Muscle of back (tissue), 11 donors: ENCODE data around the gene RMND5B. TPM values are rescaled to one million over a fixed set of nuclear protein-coding genes. Genes with fewer than 3 reads are reported as not detected.
A peak's percentile ranks its signal among the peaks of the same experiment; 100 is the strongest.
"Not testable (repeated sequence)": the region's sequence is repeated elsewhere in the genome, so short reads cannot be mapped to it uniquely, and the experiment has no call there.

Source experiments
- DNase-seq, 3 donors: peaks; one replicate each; pipeline versions ENCODE4 v3.0.0 to v3.0.0-alpha.2; 2013
- polyA plus RNA-seq, 10 donors: library from polyadenylated mRNA; unstranded; fragments of 120-200 nt; gene quantifications; one replicate each; pipeline ENCODE4 v1.2.1, GENCODE V29; 2013; ENCODE audit not compliant: insufficient read length in 10 of 10

The RMND5B gene
- polyA plus RNA-seq, 10 donors, result 27.2 to 32.0 (median 29.8) TPM

GRCh38 chr5:178163772-178164735 is 33.2 kb downstream of the RMND5B start:
- DNase-seq, result peak; percentile 63 to 88 (median 78)

DNA sequence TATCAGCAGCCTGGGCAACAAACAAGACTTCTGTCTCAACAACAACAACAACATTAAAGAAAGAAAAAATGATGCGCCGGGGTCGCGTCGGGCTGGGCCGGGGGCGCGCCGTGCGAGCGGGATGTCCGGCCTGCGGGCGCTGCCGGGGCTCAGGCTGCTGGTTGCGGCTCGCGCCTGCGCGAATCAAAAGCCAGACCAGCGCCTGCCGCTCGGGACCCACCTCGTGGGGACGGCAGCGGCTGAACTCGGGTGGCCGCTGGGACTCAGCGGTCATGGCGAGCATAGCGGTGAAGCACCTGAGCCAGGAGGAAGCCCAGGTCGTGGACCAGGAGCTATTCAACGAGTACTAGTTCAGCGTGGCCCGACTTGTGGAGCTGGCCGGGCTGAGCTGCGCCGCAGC is 34.8 kb downstream of the RMND5B start:
- no peak for DNase-seq

GRCh38 chr5:178170455-178170854 is 39.6 kb downstream of the RMND5B start:
- no peak for DNase-seq

- no peak for DNase-seq
Observed at GRCh38 chr5:178174456-178174855, 43.6 kb downstream of the RMND5B start.

GRCh38 chr5:178176791-178177190 is 46.0 kb downstream of the RMND5B start:
- no peak for DNase-seq

DNA sequence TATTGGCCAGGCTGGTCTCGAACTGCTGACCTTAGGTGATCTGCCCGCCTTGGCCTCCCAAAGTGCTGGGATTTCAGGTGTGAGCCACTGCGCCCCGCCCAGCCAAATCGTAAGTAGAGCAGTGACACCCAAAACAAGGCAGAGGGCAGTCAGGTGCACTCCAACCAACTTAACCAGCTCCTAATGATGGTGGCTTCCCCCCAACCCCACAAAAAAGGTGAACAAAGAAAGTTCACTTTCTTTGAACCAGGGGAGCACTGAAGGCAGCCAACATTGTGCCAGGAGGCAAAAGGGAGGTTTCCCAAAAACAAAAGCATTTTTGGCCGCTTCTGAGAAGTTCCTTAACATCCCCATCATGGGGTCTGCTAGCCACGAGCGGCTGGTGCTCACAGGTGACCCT is 46.8 kb downstream of the RMND5B start:
- no peak for DNase-seq

GRCh38 chr5:178180141-178180863 is 49.5 kb downstream of the RMND5B start:
- DNase-seq, result no peak

GRCh38 chr5:178182158-178182876 is 51.5 kb downstream of the RMND5B start:
- no peak for DNase-seq

DNA sequence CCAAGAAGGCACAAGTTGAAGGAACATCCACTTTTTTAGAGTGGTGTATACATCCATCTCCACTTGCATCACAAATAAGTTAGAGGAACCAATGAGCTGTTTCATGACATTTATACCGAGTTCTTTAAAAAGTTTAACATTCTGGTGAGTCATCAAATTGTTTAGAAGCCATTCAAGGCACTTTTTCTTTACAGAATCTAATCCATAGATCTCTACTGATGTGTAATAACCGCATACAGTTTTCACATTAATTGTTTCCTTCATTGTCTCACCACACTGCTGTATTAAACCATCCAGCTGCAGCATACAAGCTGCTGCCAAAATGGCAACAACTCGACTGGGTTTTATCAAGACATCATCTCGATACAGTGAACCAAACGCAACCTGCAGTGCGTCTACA is 55.6 kb downstream of the RMND5B start:
- DNase-seq, result no peak

DNA sequence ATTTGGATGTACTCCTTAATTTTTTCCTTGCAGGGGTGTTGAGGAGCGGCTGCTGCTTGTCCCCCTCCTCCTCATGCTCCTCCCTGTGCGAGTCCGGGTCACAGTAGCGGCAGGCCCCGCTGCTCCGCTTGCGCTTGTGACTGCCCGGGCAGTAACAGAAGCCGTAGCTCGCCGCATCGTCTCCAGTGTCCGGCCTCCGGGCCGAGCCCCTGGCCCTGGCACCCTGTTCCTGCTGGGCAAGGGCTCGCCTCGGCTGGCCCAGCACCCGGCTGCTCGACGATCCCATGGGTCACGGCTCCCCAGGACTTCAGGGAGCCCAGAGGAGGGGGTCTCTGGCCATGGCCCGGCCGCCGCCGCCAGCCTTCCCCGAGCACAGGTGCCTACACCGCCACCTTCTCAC is 56.2 kb downstream of the RMND5B start, which contains the start of gene GMCL2:
Gene GMCL2 (minus strand): TSS at position 358 of the 400 bp plus-strand sequence. CDS start 72 bp downstream, at position 286.
- DNase-seq, result no peak

- DNase-seq, result no peak
Observed at GRCh38 chr5:178189433-178189832, 58.6 kb downstream of the RMND5B start.

DNA sequence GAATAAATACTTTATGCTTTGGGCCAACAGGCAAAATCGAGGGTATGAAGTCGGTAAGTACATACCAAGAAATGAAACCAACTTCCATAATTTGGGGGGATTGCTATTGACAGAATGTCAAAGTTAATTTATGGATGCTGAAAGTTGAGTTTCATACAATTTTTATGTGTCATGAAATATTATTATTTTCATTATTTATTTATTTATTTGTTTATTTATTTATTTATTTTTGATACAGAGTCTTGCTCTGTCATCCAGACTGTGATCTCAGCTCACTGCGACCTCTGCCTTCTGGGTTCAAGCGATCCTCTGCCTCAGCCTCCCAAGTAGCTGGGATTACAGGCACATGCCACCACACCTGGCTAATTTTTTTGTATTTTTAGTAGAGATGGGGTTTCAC is 60.8 kb downstream of the RMND5B start:
- no peak for DNase-seq

GRCh38 chr5:178192244-178192643 is 61.4 kb downstream of the RMND5B start:
- no peak for DNase-seq

GRCh38 chr5:178192787-178193186 is 62.0 kb downstream of the RMND5B start:
- no peak for DNase-seq

DNA sequence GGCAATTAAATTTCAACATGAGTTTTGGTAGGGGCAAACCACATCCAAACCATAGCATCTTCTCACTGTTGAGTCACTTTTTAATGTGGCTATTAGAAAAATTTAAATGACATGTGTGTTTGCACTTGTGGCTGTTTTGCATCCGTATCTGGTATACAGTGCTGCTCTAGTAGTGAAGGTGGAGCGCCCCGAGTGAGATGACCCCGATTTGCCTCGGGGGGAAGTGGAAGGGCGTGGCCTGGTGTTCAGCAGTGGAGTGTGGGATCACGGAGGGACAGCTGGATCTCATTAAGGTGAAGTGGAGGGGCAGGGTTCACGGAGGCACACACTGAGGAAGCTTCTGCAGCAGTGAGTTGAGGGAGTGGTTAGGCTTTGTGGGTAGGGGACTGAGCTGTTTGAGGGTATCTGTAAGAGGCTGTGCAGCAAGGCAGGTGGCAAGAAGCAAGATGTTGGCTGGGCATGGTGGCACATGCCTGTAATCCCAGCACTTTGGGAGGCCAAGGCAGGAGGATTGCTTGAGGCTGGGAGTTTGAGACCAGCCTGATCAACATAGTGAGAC is 62.5 kb downstream of the RMND5B start:
- no peak for DNase-seq

GRCh38 chr5:178194026-178194425 is 63.2 kb downstream of the RMND5B start:
- no peak for DNase-seq

- no peak for DNase-seq
Observed at GRCh38 chr5:178196281-178196812, 65.5 kb downstream of the RMND5B start.

DNA sequence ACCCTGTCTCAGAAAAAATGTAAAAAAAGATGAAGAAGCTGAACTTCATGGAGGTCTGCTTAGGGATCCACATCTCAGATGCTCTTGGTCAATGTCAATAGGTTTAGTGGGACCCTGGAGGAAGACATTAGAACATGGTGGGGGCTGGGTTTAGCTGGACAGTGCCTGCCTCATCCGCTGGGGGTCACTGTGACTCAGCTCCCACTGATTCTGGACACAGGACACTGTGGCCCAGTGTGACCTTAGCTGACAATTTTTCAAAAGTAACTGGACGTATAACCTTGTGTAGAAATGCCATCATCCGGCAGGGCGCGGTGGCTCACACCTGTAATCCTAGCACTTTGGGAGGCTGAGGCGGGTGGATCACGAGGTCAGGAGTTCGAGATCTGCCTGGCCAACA is 66.2 kb downstream of the RMND5B start:
- no peak for DNase-seq

GRCh38 chr5:178198151-178198550 is 67.3 kb downstream of the RMND5B start:
- DNase-seq, result not testable (repeated sequence)

DNA sequence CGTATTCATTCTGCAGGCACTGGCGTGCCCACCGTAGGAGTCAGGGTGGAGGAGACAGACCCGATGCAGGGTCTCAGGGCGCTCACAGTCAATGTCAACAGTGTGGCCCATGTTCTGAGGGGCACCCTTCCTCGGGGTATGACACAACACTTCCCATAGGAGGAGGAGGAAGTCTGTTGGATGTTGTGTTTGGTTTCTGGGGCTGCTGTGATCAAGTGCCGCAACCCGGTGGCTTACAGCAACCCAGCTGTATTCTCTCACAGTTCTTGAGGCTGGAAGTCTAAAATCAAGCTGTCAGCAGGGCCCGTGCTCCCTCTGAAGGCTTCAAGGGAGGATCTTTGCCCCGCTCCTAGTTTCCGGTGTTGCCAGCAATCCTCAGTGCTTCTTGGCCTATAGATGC is 67.9 kb downstream of the RMND5B start:
- DNase-seq, result no peak
